WTC11 (cell line): Measurements from ENCODE around the gene TMEM135. TPM values are rescaled to one million over a fixed set of nuclear protein-coding genes. Genes with fewer than 3 reads are reported as not detected.

ENCODE experiments used
- ATAC-seq: fragments of 200-7000 bp; cut with Tn5 transposase; 2 replicates; pipeline ENCODE4 v1.10.0; 2021; ENCODE audit warnings: mild to moderate bottlenecking, moderate library complexity
- CTCF ChIA-PET: fragments of 300-600 bp; sonication (Branson Sonifier 250); formaldehyde crosslinking; loops from one replicate; lab custom pipeline; 2021; ENCODE audit warnings: antibody characterized with exemption; lab: Charles Lee
- POLR2A ChIA-PET: fragments of 350-600 bp; sonication (Branson Sonifier 250); formaldehyde crosslinking; loops from one replicate; lab custom pipeline; 2021; ENCODE audit warnings: antibody characterized with exemption; lab: Charles Lee
- DNase-seq: peaks from one replicate; pipeline ENCODE4 v3.0.0; 2021; ENCODE audit warnings: low spot score
- H3K27ac Mint-ChIP-seq: 2 replicates; pipeline ENCODE4 v1.8.0; 2021; ENCODE audit warnings: mixed read lengths
- H3K27me3 Mint-ChIP-seq: 2 replicates; pipeline ENCODE4 v1.8.0; 2021; ENCODE audit warnings: low read depth, mild to moderate bottlenecking, moderate library complexity, mixed read lengths
- H3K36me3 Mint-ChIP-seq: 2 replicates; pipeline ENCODE4 v1.8.0; 2021; ENCODE audit warnings: mixed read lengths
- H3K4me1 Mint-ChIP-seq: 2 replicates; pipeline ENCODE4 v1.8.0; 2022; ENCODE audit warnings: mixed read lengths
- H3K4me3 Mint-ChIP-seq: 2 replicates; pipeline ENCODE4 v1.8.0; 2021; ENCODE audit warnings: mild to moderate bottlenecking, moderate library complexity, mixed read lengths
- H3K9me3 Mint-ChIP-seq: 2 replicates; pipeline ENCODE4 v1.8.0; 2021; ENCODE audit warnings: mixed read lengths
- ATF2 ChIP-seq: sonication (generic); formaldehyde crosslinking; IDR thresholded peaks from 2 replicates; pipeline ENCODE4 v1.8.1; 2022; ENCODE audit warnings: low read depth, missing genetic modification reagents, borderline replicate concordance
- ATF6 ChIP-seq: sonication (generic); formaldehyde crosslinking; IDR thresholded peaks from 2 replicates; pipeline ENCODE4 v1.8.1; 2023; ENCODE audit warnings: mild to moderate bottlenecking, missing genetic modification reagents
- CREM ChIP-seq: sonication (generic); formaldehyde crosslinking; IDR thresholded peaks from 2 replicates; pipeline ENCODE4 v1.8.1; 2022; ENCODE audit warnings: mild to moderate bottlenecking, missing genetic modification reagents, moderate library complexity
- FOXK1 ChIP-seq: sonication (generic); formaldehyde crosslinking; IDR thresholded peaks from 2 replicates; pipeline ENCODE4 v1.8.0; 2022; ENCODE audit warnings: mild to moderate bottlenecking, moderate library complexity, missing genetic modification reagents
- GABPB1 ChIP-seq: sonication (generic); formaldehyde crosslinking; IDR thresholded peaks from 2 replicates; pipeline ENCODE4 v1.8.1; 2023; ENCODE audit warnings: mild to moderate bottlenecking, missing genetic modification reagents
- GRHL2 ChIP-seq: fragments of 250-450 bp; sonication (Bioruptor Pico); IDR thresholded peaks from 2 replicates; pipeline ENCODE4 v1.8.0; 2022; ENCODE audit warnings: mild to moderate bottlenecking, moderate library complexity; ENCODE audit not compliant: insufficient replicate concordance, severe bottlenecking
- JAZF1 ChIP-seq: fragments of 250-450 bp; sonication (Bioruptor Pico); IDR thresholded peaks from 2 replicates; pipeline ENCODE4 v1.9.0; 2021; ENCODE audit warnings: moderate library complexity, mild to moderate bottlenecking, inconsistent platforms
- JUN ChIP-seq: sonication (generic); formaldehyde crosslinking; IDR thresholded peaks from 2 replicates; pipeline ENCODE4 v1.8.0; 2023; ENCODE audit warnings: mild to moderate bottlenecking, missing genetic modification reagents
- MXD4 ChIP-seq: fragments of 250-450 bp; sonication (Bioruptor Pico); IDR thresholded peaks from 2 replicates; pipeline ENCODE4 v1.8.0; 2021; ENCODE audit warnings: mild to moderate bottlenecking, moderate library complexity, borderline replicate concordance
- MYBL2 ChIP-seq: sonication (generic); formaldehyde crosslinking; IDR thresholded peaks from 2 replicates; pipeline ENCODE4 v1.8.1; 2023; ENCODE audit warnings: mild to moderate bottlenecking, moderate library complexity, missing genetic modification reagents
- NFATC4 ChIP-seq: fragments of 250-450 bp; sonication (Bioruptor Pico); IDR thresholded peaks from 2 replicates; pipeline ENCODE4 v1.9.0; 2021; ENCODE audit warnings: mild to moderate bottlenecking
- NFYB ChIP-seq: sonication (generic); formaldehyde crosslinking; conservative IDR thresholded peaks from 2 replicates; pipeline ENCODE4 v1.8.0; 2022; ENCODE audit warnings: low read depth, missing genetic modification reagents
- NR3C1 ChIP-seq: sonication (generic); formaldehyde crosslinking; conservative IDR thresholded peaks from 2 replicates; pipeline ENCODE4 v1.8.1; 2023; ENCODE audit warnings: low read depth, mild to moderate bottlenecking, missing genetic modification reagents
- PREB ChIP-seq: sonication (generic); formaldehyde crosslinking; IDR thresholded peaks from 2 replicates; pipeline ENCODE4 v1.8.1; 2022; ENCODE audit warnings: mild to moderate bottlenecking, missing genetic modification reagents, moderate library complexity, borderline replicate concordance
- RORB ChIP-seq: fragments of 250-450 bp; sonication (Bioruptor Pico); IDR thresholded peaks from 2 replicates; pipeline ENCODE4 v1.9.0; 2021; ENCODE audit warnings: mild to moderate bottlenecking
- TCF7 ChIP-seq: sonication (generic); formaldehyde crosslinking; IDR thresholded peaks from 2 replicates; pipeline ENCODE4 v1.8.0; 2022; ENCODE audit warnings: mild to moderate bottlenecking, low read depth, missing genetic modification reagents, moderate library complexity
- TEAD4 ChIP-seq: sonication (generic); formaldehyde crosslinking; IDR thresholded peaks from 2 replicates; pipeline ENCODE4 v1.8.0; 2022; ENCODE audit warnings: mild to moderate bottlenecking, missing genetic modification reagents
- USF2 ChIP-seq: sonication (generic); formaldehyde crosslinking; IDR thresholded peaks from 2 replicates; pipeline ENCODE4 v1.8.1; 2023; ENCODE audit warnings: mild to moderate bottlenecking, missing genetic modification reagents, moderate library complexity
- ZBTB21 ChIP-seq: sonication (generic); formaldehyde crosslinking; IDR thresholded peaks from 2 replicates; pipeline ENCODE4 v1.8.1; 2023; ENCODE audit warnings: mild to moderate bottlenecking, missing genetic modification reagents, borderline replicate concordance
- ZMAT4 ChIP-seq: fragments of 250-450 bp; sonication (Bioruptor Pico); IDR thresholded peaks from 2 replicates; pipeline ENCODE4 v1.9.0; 2021; ENCODE audit warnings: mild to moderate bottlenecking
- ZNF219 ChIP-seq: sonication (generic); formaldehyde crosslinking; IDR thresholded peaks from 2 replicates; pipeline ENCODE4 v1.8.0; 2023; ENCODE audit warnings: missing genetic modification reagents, mild to moderate bottlenecking, borderline replicate concordance
- ZNF317 ChIP-seq: sonication (generic); formaldehyde crosslinking; IDR thresholded peaks from 2 replicates; pipeline ENCODE4 v1.8.1; 2023; ENCODE audit warnings: low read depth, mild to moderate bottlenecking, moderate library complexity, missing genetic modification reagents, borderline replicate concordance
- ZNF512 ChIP-seq: sonication (generic); formaldehyde crosslinking; IDR thresholded peaks from 2 replicates; pipeline ENCODE4 v1.8.1; 2022; ENCODE audit warnings: missing genetic modification reagents, borderline replicate concordance
- total RNA-seq: library from RNA; stranded (reverse); gene quantifications from 3 replicates; pipeline ENCODE4 v1.2.3, GENCODE V29; 2021
- TF ChIP-seq, protein P1 (sequence below): fragments of 250-450 bp; sonication (Bioruptor Pico); IDR thresholded peaks from 2 replicates; pipeline ENCODE4 v1.9.0; 2021; ENCODE audit warnings: moderate library complexity, mild to moderate bottlenecking, inconsistent platforms, borderline replicate concordance
- TF ChIP-seq, protein P2 (sequence below): sonication (generic); formaldehyde crosslinking; conservative IDR thresholded peaks from 2 replicates; pipeline ENCODE4 v1.8.1; 2022; ENCODE audit warnings: mild to moderate bottlenecking, missing genetic modification reagents

TMEM135 gene
- total RNA-seq, 1 experiment from 2014 or later, result 35.8 TPM

DNA sequence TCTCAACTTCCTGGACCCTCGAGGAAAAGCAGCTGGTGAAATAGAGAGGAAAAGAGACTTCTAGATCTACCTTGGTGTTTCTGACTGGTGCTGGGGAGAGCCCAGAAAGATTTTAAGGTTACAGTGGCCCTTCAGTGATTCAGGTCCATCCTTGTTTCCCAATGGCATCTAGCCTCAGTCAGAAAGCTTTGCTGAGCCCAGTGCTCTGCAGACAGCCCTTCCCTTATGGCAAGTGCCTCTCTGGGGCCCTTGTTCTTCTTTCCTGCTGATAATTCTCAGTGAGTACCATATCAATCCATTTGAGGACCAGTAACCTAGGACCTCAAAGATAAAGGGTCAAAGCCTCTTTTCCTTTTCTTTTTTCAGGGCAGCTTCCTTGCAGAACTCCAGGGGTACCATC, 25.1 kb upstream of the TMEM135 start:
- no peak for ATAC-seq
- TF ChIP-seq MYBL2 (CRISPR knock-in tag), result no peak
- TF ChIP-seq MXD4, result no peak
- TF ChIP-seq ZNF219, result no peak
- no peak for TF ChIP-seq GRHL2
- no peak for TF ChIP-seq USF2 (CRISPR knock-in tag)
- TF ChIP-seq PREB (CRISPR knock-in tag), result no peak
- TF ChIP-seq ZNF317 (CRISPR knock-in tag), result no peak
- no peak for TF ChIP-seq ATF6
- no peak for TF ChIP-seq JAZF1 (CRISPR knock-in tag)
- TF ChIP-seq, protein P1, sequence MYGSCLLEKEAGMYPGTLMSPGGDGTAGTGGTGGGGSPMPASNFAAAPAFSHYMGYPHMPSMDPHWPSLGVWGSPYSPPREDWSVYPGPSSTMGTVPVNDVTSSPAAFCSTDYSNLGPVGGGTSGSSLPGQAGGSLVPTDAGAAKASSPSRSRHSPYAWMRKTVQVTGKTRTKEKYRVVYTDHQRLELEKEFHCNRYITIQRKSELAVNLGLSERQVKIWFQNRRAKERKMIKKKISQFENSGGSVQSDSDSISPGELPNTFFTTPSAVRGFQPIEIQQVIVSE (CRISPR knock-in tag), result no peak
- no peak for TF ChIP-seq NR3C1
- TF ChIP-seq, protein P2, sequence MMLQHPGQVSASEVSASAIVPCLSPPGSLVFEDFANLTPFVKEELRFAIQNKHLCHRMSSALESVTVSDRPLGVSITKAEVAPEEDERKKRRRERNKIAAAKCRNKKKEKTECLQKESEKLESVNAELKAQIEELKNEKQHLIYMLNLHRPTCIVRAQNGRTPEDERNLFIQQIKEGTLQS (CRISPR knock-in tag), result no peak
- TF ChIP-seq CREM (CRISPR knock-in tag), result no peak
- TF ChIP-seq NFYB (CRISPR knock-in tag), result no peak
- TF ChIP-seq TCF7 (CRISPR knock-in tag), result no peak
- no peak for TF ChIP-seq NFATC4 (CRISPR knock-in tag)
- no peak for TF ChIP-seq RORB (CRISPR knock-in tag)
- TF ChIP-seq JUN (CRISPR knock-in tag), result no peak
- Mint-ChIP-seq H3K4me3 (no peak overlapping the region), H3K36me3 (no peaks in the 10 kb centered on the region), H3K27me3 (no peaks in the 10 kb centered on the region), H3K27ac (no peak overlapping the region), H3K4me1 (no peaks in the 10 kb centered on the region), H3K9me3 (no peaks in the 10 kb centered on the region)
- POLR2A ChIA-PET, result no interaction called here
- CTCF ChIA-PET, result interaction anchor here (1.0 kb wide), 1 partner anchor 85 kb away, joined by 4 read pairs; no protein-coding TSS in a partner anchor
- no peak for DNase-seq

GRCh38 chr11:87013912-87014825, 23.6 kb upstream of the TMEM135 start:
- ChIA-PET CTCF (no interaction called here), POLR2A (no interaction called here)
- Mint-ChIP-seq H3K4me1 (no peaks in the 10 kb centered on the region), H3K27me3 (no peaks in the 10 kb centered on the region), H3K27ac (no peak overlapping the region), H3K4me3 (no peak overlapping the region), H3K36me3 (peaks cover 11% of the 10 kb centered on the region), H3K9me3 (peaks cover 13% of the 10 kb centered on the region)
- DNase-seq (no peak), ATAC-seq (no peak)
- TF ChIP-seq TEAD4 (CRISPR knock-in tag) (no peak), ZNF512 (no peak), ZBTB21 (CRISPR knock-in tag) (no peak), MYBL2 (CRISPR knock-in tag) (no peak), GABPB1 (CRISPR knock-in tag) (no peak), FOXK1 (CRISPR knock-in tag) (no peak), PREB (CRISPR knock-in tag) (no peak), ZMAT4 (CRISPR knock-in tag) (no peak), JAZF1 (CRISPR knock-in tag) (no peak), ATF2 (CRISPR knock-in tag) (no peak)
